IMR-90 (cell line): ENCODE data around the gene EPGN. TPM values are rescaled to one million over a fixed set of nuclear protein-coding genes. Genes with fewer than 3 reads are reported as not detected.

Experiments used
- ATAC-seq: fragments of 200-7000 bp; cut with Tn5 transposase; 2 replicates; pipeline ENCODE4 v1.9.1; 2020; ENCODE audit warnings: low read depth, mild to moderate bottlenecking, moderate library complexity
- BruUV-seq: library from RNA; stranded (reverse); fragments of 400-500 nt; replicated peaks from 2 replicates; lab custom pipeline; 2021; lab: Mats Ljungman, UMichigan
- CTCF ChIA-PET: fragments of 300-600 bp; formaldehyde crosslinking; extraction: SDS; loops from one replicate; lab custom pipeline; 2021; ENCODE audit warnings: antibody characterized with exemption; lab: Yijun Ruan, JAX
- POLR2A ChIA-PET: fragments of 300-600 bp; sonication (Branson Sonifier 250); formaldehyde crosslinking; loops from one replicate; lab custom pipeline; 2022; ENCODE audit warnings: antibody characterized with exemption; ENCODE audit not compliant: unreplicated experiment; lab: Charles Lee
- DNase-seq: peaks from one replicate; pipeline ENCODE4 v3.0.0; 2013
- H2AFZ ChIP-seq: replicated peaks from 2 replicates; pipeline ENCODE3; 2013; ENCODE audit warnings: low read length, mild to moderate bottlenecking; ENCODE audit not compliant: poor library complexity
- H2AK5ac ChIP-seq: 2 replicates; pipeline ENCODE4 v1.6.1; 2013; ENCODE audit warnings: low read depth, low read length, inconsistent platforms
- H2AK9ac ChIP-seq: replicated peaks from 2 replicates; pipeline ENCODE3; 2013; ENCODE audit warnings: mild to moderate bottlenecking, low read depth, low read length, moderate library complexity; ENCODE audit not compliant: poor library complexity
- H2BK120ac ChIP-seq: 2 replicates; pipeline ENCODE4 v1.6.1; 2013; ENCODE audit warnings: low read depth, low read length, inconsistent platforms
- H2BK15ac ChIP-seq: 3 replicates; pipeline ENCODE4 v1.6.1; 2013; ENCODE audit warnings: low read depth, low read length, inconsistent platforms
- H2BK20ac ChIP-seq: 2 replicates; pipeline ENCODE4 v1.6.1; 2013; ENCODE audit warnings: low read depth, mild to moderate bottlenecking, inconsistent platforms, low read length, moderate library complexity
- H2BK5ac ChIP-seq: 2 replicates; pipeline ENCODE4 v1.6.1; 2013; ENCODE audit warnings: mild to moderate bottlenecking, low read depth, low read length, inconsistent platforms; ENCODE audit not compliant: poor library complexity, severe bottlenecking
- H3K14ac ChIP-seq: replicated peaks from 2 replicates; pipeline ENCODE4 v1.6.1; 2013; ENCODE audit warnings: low read depth, low read length, inconsistent platforms
- H3K18ac ChIP-seq: 2 replicates; pipeline ENCODE4 v1.6.1; 2013; ENCODE audit warnings: low read depth, low read length, control low read depth
- H3K23ac ChIP-seq: 2 replicates; pipeline ENCODE4 v1.6.1; 2013; ENCODE audit warnings: low read depth, low read length, inconsistent platforms
- H3K27ac ChIP-seq: 2 replicates; pipeline ENCODE4 v1.5.1; 2013; ENCODE audit warnings: mild to moderate bottlenecking, control low read depth, low read length; ENCODE audit not compliant: insufficient read depth
- H3K27me3 ChIP-seq: 2 replicates; pipeline ENCODE4 v1.6.1; 2013; ENCODE audit warnings: low read length; ENCODE audit not compliant: control insufficient read depth, insufficient read depth
- H3K36me3 ChIP-seq: 2 replicates; pipeline ENCODE4 v1.6.1; 2013; ENCODE audit warnings: low read length, mixed read lengths; ENCODE audit not compliant: control insufficient read depth, insufficient read depth
- H3K4ac ChIP-seq: 2 replicates; pipeline ENCODE4 v1.6.1; 2013; ENCODE audit warnings: low read depth, low read length, inconsistent platforms
- H3K4me1 ChIP-seq: 2 replicates; pipeline ENCODE4 v1.6.1; 2013; ENCODE audit warnings: low read length, mixed read lengths; ENCODE audit not compliant: control insufficient read depth, insufficient read depth
- H3K4me2 ChIP-seq: 2 replicates; pipeline ENCODE4 v1.6.1; 2013; ENCODE audit warnings: low read depth, mild to moderate bottlenecking, control low read depth, low read length, moderate library complexity
- H3K4me3 ChIP-seq: 2 replicates; pipeline ENCODE4 v1.5.1; 2013; ENCODE audit warnings: low read depth, mild to moderate bottlenecking, control low read depth, low read length, moderate library complexity; ENCODE audit not compliant: insufficient read depth
- H3K56ac ChIP-seq: 2 replicates; pipeline ENCODE4 v1.6.1; 2013; ENCODE audit warnings: low read length, inconsistent platforms; ENCODE audit not compliant: insufficient read depth; ENCODE audit errors: extremely low read depth
- H3K79me1 ChIP-seq, 2 experiments: 2 replicates each; pipeline ENCODE4 v1.6.1; 2013; ENCODE audit warnings: low read length in 2 of 2, inconsistent platforms in 1 of 2, low read depth in 1 of 2
- H3K9ac ChIP-seq: 2 replicates; pipeline ENCODE4 v1.6.1; 2013; ENCODE audit warnings: low read depth, low read length, control low read depth
- H3K9me1 ChIP-seq: 2 replicates; pipeline ENCODE4 v1.6.1; 2013; ENCODE audit warnings: low read length, inconsistent platforms; ENCODE audit not compliant: insufficient read depth
- H3K9me3 ChIP-seq: 2 replicates; pipeline ENCODE4 v1.6.1; 2013; ENCODE audit warnings: low read length; ENCODE audit not compliant: control insufficient read depth, insufficient read depth
- H4K20me1 ChIP-seq: 2 replicates; pipeline ENCODE4 v1.6.1; 2013; ENCODE audit warnings: low read length, inconsistent platforms; ENCODE audit not compliant: insufficient read depth
- H4K5ac ChIP-seq: 2 replicates; pipeline ENCODE4 v1.6.1; 2013; ENCODE audit warnings: mild to moderate bottlenecking, low read depth, low read length, control low read depth
- H4K8ac ChIP-seq, 2 experiments: 2 replicates each; pipeline ENCODE4 v1.6.1; 2013; ENCODE audit warnings: low read depth in 2 of 2, low read length in 2 of 2, control low read depth in 1 of 2, inconsistent platforms in 1 of 2
- H4K91ac ChIP-seq: 2 replicates; pipeline ENCODE4 v1.6.1; 2013; ENCODE audit warnings: low read depth, low read length, inconsistent platforms; ENCODE audit not compliant: insufficient read depth
- BHLHE40 ChIP-seq: fragments of 150-350 bp; IDR thresholded peaks from 2 replicates; pipeline ENCODE4 v1.6.1; 2016; ENCODE audit warnings: mild to moderate bottlenecking, low read depth, low read length
- CHD1 ChIP-seq: IDR thresholded peaks from 2 replicates; pipeline ENCODE4 v1.6.1; 2012; ENCODE audit warnings: low read depth, low read length, improper control_type of control experiment
- CTCF ChIP-seq: conservative IDR thresholded peaks from 2 replicates; pipeline ENCODE4 v1.5.1; 2012; ENCODE audit warnings: mild to moderate bottlenecking, low read depth, low read length, improper control_type of control experiment
- ELK1 ChIP-seq: fragments of 150-350 bp; IDR thresholded peaks from 2 replicates; pipeline ENCODE4 v1.6.1; 2016; ENCODE audit warnings: low read depth, mild to moderate bottlenecking, low read length, moderate library complexity, borderline replicate concordance
- FOS ChIP-seq: fragments of 150-350 bp; IDR thresholded peaks from 2 replicates; pipeline ENCODE4 v1.6.1; 2016; ENCODE audit warnings: low read depth, low read length
- MAZ ChIP-seq: IDR thresholded peaks from 2 replicates; pipeline ENCODE4 v1.6.1; 2012; ENCODE audit warnings: low read depth, mild to moderate bottlenecking, low read length, improper control_type of control experiment, moderate library complexity, borderline replicate concordance
- MXI1 ChIP-seq: IDR thresholded peaks from 2 replicates; pipeline ENCODE4 v1.6.1; 2012; ENCODE audit warnings: low read depth, mild to moderate bottlenecking, low read length, moderate library complexity, borderline replicate concordance
- NFE2L2 ChIP-seq: fragments of 150-350 bp; IDR thresholded peaks from 2 replicates; pipeline ENCODE4 v1.6.1; 2016; ENCODE audit warnings: low read depth, mild to moderate bottlenecking, low read length
- POLR2A ChIP-seq: IDR thresholded peaks from 2 replicates; pipeline ENCODE4 v1.6.1; 2012; ENCODE audit warnings: mild to moderate bottlenecking, low read depth, low read length
- RAD21 ChIP-seq: IDR thresholded peaks from 2 replicates; pipeline ENCODE4 v1.6.1; 2012; ENCODE audit warnings: low read length, improper control_type of control experiment
- RCOR1 ChIP-seq: IDR thresholded peaks from 2 replicates; pipeline ENCODE4 v1.6.1; 2012; ENCODE audit warnings: mild to moderate bottlenecking, low read length, improper control_type of control experiment; ENCODE audit not compliant: insufficient replicate concordance
- RFX5 ChIP-seq: IDR thresholded peaks from 2 replicates; pipeline ENCODE4 v1.8.0; 2012; ENCODE audit warnings: low read depth, mild to moderate bottlenecking, low read length, moderate library complexity
- dilution Hi-C: fragments of 300-500 bp; cut with HindIII; formaldehyde crosslinking; loops from one replicate; pipeline ENCODE4 v1.14.3; 2018; ENCODE audit warnings: low sequenced_read_pairs; ENCODE audit not compliant: unreplicated experiment
- in situ Hi-C: fragments of 300-500 bp; cut with MboI; formaldehyde crosslinking; loops from 3 replicates; pipeline ENCODE4 v1.14.3; 2019; ENCODE audit warnings: low sequenced_read_pairs, inconsistent platforms, mixed read lengths
- intact Hi-C: fragments of 100-400 bp; cut with micrococcal nuclease; formaldehyde crosslinking; loops from 2 replicates; pipeline ENCODE4 v1.10.0; 2022
- polyA plus RNA-seq, 3 experiments: library from polyadenylated mRNA; depleted of rRNA; stranded (reverse); fragments of >200 nt; gene quantifications; 2 replicates each; pipeline ENCODE4 v1.2.3, GENCODE V29; 2012; ENCODE audit warnings: low replicate concordance in 1 of 3
- total RNA-seq: library from RNA; depleted of rRNA; stranded (reverse); fragments of >200 nt; gene quantifications from 2 replicates; pipeline ENCODE4 v1.2.3, GENCODE V29; 2012

EPGN gene
- total and polyA plus RNA-seq, 2 of the 4 experiments (the other 2 are of a cell fraction), result 0.18 TPM; not detected in 1

- dilution Hi-C loops, result no loop called here
- ATAC-seq, result no peak
- Histone ChIP-seq H3K4ac (no peak overlapping the region), H2BK15ac (no peak overlapping the region), H3K4me1 (no peaks in the 10 kb centered on the region), H2BK120ac (no peak overlapping the region), H4K91ac (no peak overlapping the region), H3K23ac (no peak overlapping the region), H3K56ac (no peak overlapping the region), H4K20me1 (no peaks in the 10 kb centered on the region), H3K14ac (no peak overlapping the region), H3K18ac (no peak overlapping the region), H2AK9ac (no peak overlapping the region), H3K9me3 (no peaks in the 10 kb centered on the region), H2AK5ac (no peak overlapping the region), H3K27me3 (no peaks in the 10 kb centered on the region), H3K27ac (no peak overlapping the region), H4K8ac (no peak overlapping the region), H3K4me2 (no peak overlapping the region), H2AFZ (no peak overlapping the region), H2BK20ac (no peak overlapping the region), H3K9ac (no peak overlapping the region), H3K79me1 (no peaks in the 10 kb centered on the region), H4K5ac (no peak overlapping the region), H3K36me3 (no peaks in the 10 kb centered on the region), H2BK5ac (no peak overlapping the region), H3K4me3 (no peak overlapping the region), H3K9me1 (no peaks in the 10 kb centered on the region; the same call in 1 of the 2 replicates)
- in situ Hi-C loops, result no loop called here
- ChIA-PET POLR2A (no interaction called here), CTCF (interaction anchor here (0.9 kb wide), 1 partner anchor 11 kb away, joined by 3 read pairs; no protein-coding TSS in a partner anchor)
- peak; percentile 18 for DNase-seq
- intact Hi-C loops, result no loop called here
- TF ChIP-seq ELK1 (no peak), RCOR1 (no peak), RFX5 (no peak), CTCF (no peak), RAD21 (no peak), NFE2L2 (no peak), MXI1 (no peak), POLR2A (no peak), MAZ (no peak), BHLHE40 (no peak), FOS (no peak), CHD1 (no peak)
- BruUV-seq, result no TSS peak
These were observed 42.2 kb upstream of the EPGN start for GRCh38 chr4:74266081-74266480.
